HepG2 (cell line): ENCODE data around the gene EEF1AKMT4. TPM values are rescaled to one million over a fixed set of nuclear protein-coding genes. Genes with fewer than 3 reads are reported as not detected.

Experiments
- ARNT2 ChIP-seq: sonication (generic); formaldehyde crosslinking; IDR thresholded peaks from 2 replicates; pipeline ENCODE4 v1.8.0; 2022; ENCODE audit warnings: mild to moderate bottlenecking, low read depth, missing genetic modification reagents, moderate library complexity
- EEA1 ChIP-seq: sonication (generic); formaldehyde crosslinking; IDR thresholded peaks from 2 replicates; pipeline ENCODE4 v1.5.1; 2020; ENCODE audit warnings: mild to moderate bottlenecking, missing genetic modification reagents, borderline replicate concordance
- EP300 ChIP-seq, 3 experiments: sonication (generic) in 1 of 3; formaldehyde crosslinking in 1 of 3; IDR thresholded peaks; 2 replicates each; pipeline versions ENCODE4 v1.5.1 to v1.6.1; 2011 to 2020; ENCODE audit warnings: low read depth in 2 of 3, low read length in 2 of 3, borderline replicate concordance in 1 of 3, improper control_type of control experiment in 1 of 3, mild to moderate bottlenecking in 1 of 3, missing genetic modification reagents in 1 of 3, moderate library complexity in 1 of 3
- GTF2F1 ChIP-seq: fragments of 150-350 bp; IDR thresholded peaks from 2 replicates; pipeline ENCODE4 v1.6.1; 2014; ENCODE audit warnings: low read length
- HNF4G ChIP-seq, 2 experiments: sonication (generic) in 1 of 2; formaldehyde crosslinking in 1 of 2; IDR thresholded peaks; 2 replicates each; pipeline versions ENCODE4 v1.4.0 to v1.6.1; 2011 to 2020; ENCODE audit warnings: borderline replicate concordance in 2 of 2, low read depth in 2 of 2, mild to moderate bottlenecking in 2 of 2, low read length in 1 of 2, missing genetic modification reagents in 1 of 2, moderate library complexity in 1 of 2
- HNRNPH1 ChIP-seq: fragments of 200-400 bp; formaldehyde crosslinking; optimal IDR thresholded peaks from 2 replicates; pipeline ENCODE3; 2017; ENCODE audit warnings: mild to moderate bottlenecking, low read depth, low read length
- HOXA3 ChIP-seq: sonication (generic); formaldehyde crosslinking; IDR thresholded peaks from 2 replicates; pipeline ENCODE4 v1.5.0; 2020; ENCODE audit warnings: missing genetic modification reagents
- NAIF1 ChIP-seq: sonication (generic); formaldehyde crosslinking; IDR thresholded peaks from 2 replicates; pipeline ENCODE4 v1.5.0; 2020; ENCODE audit warnings: mild to moderate bottlenecking, missing genetic modification reagents, borderline replicate concordance
- NR2F6 ChIP-seq, 2 experiments: IDR thresholded peaks; 2 replicates each; pipeline ENCODE4 v1.6.1; 2016; ENCODE audit warnings: antibody characterized with exemption in 1 of 2, mild to moderate bottlenecking in 1 of 2
- PHF5A ChIP-seq: IDR thresholded peaks from one replicate; pipeline ENCODE4 v1.6.1; 2018; ENCODE audit warnings: low read depth, missing genetic modification reagents; ENCODE audit not compliant: unreplicated experiment
- PRPF4 ChIP-seq: fragments of 200-400 bp; formaldehyde crosslinking; IDR thresholded peaks from 2 replicates; pipeline ENCODE4 v1.6.1; 2016; ENCODE audit warnings: low read length, low read depth; ENCODE audit not compliant: poor library complexity, severe bottlenecking
- ZBTB8A ChIP-seq: sonication (generic); formaldehyde crosslinking; IDR thresholded peaks from 2 replicates; pipeline ENCODE4 v1.4.0; 2020; ENCODE audit warnings: mild to moderate bottlenecking, low read depth, missing genetic modification reagents, borderline replicate concordance
- ZFP41 ChIP-seq: sonication (generic); formaldehyde crosslinking; IDR thresholded peaks from 2 replicates; pipeline ENCODE4 v1.4.0; 2020; ENCODE audit warnings: mild to moderate bottlenecking, missing genetic modification reagents, borderline replicate concordance
- ZNF749 ChIP-seq: sonication (generic); formaldehyde crosslinking; IDR thresholded peaks from 2 replicates; pipeline ENCODE4 v1.8.0; 2022; ENCODE audit warnings: mild to moderate bottlenecking, missing genetic modification reagents, moderate library complexity, borderline replicate concordance
- polyA plus RNA-seq, 8 experiments: library from polyadenylated mRNA; depleted of rRNA in 3 of 8; stranded (reverse) in 7 of 8; unstranded in 1 of 8; fragments of >200 nt; fragmentation: Illumina TruSeq in 4 of 8; extraction: Trizol in 4 of 8; gene quantifications; 2 replicates each; pipeline versions ENCODE4 v1.2.1 to v1.2.3, GENCODE V29; 2011 to 2016; ENCODE audit warnings: low read depth in 4 of 8, missing spikeins in 1 of 8, mixed read lengths in 1 of 8; ENCODE audit not compliant: insufficient read depth in 1 of 8
- total RNA-seq, 5 experiments: library from RNA; depleted of rRNA; stranded (reverse); fragments of >200 nt; fragmentation: Illumina TruSeq; extraction: Trizol; gene quantifications; 2 replicates each; pipeline ENCODE4 v1.2.3, GENCODE V29; 2016; ENCODE audit warnings: low read depth in 1 of 5
- TF ChIP-seq, protein P1 (sequence below): sonication (generic); formaldehyde crosslinking; IDR thresholded peaks from 2 replicates; pipeline ENCODE4 v1.4.0; 2020; ENCODE audit warnings: missing genetic modification reagents; ENCODE audit errors: not compliant biosample characterization
- TF ChIP-seq, protein P2 (sequence below): sonication (generic); formaldehyde crosslinking; IDR thresholded peaks from 2 replicates; pipeline ENCODE4 v1.4.0; 2020; ENCODE audit warnings: missing genetic modification reagents, borderline replicate concordance
- TF ChIP-seq, protein P3 (sequence below): IDR thresholded peaks from 2 replicates; pipeline ENCODE4 v1.6.1; 2016
- TF ChIP-seq, protein P4 (sequence below): IDR thresholded peaks from 2 replicates; pipeline ENCODE4 v1.6.1; 2016; ENCODE audit warnings: low read depth, control low read depth
- TF ChIP-seq, protein P5 (sequence below): IDR thresholded peaks from 2 replicates; pipeline ENCODE4 v1.6.1; 2016; ENCODE audit warnings: missing biosample characterization, missing genetic modification reagents, low read depth

The EEF1AKMT4 gene
- total and polyA plus RNA-seq, 2 of the 13 experiments (the other 11 are each of a cell fraction or from before 2014, with no cell fraction given) = 13.1 to 15.8 TPM

DNA sequence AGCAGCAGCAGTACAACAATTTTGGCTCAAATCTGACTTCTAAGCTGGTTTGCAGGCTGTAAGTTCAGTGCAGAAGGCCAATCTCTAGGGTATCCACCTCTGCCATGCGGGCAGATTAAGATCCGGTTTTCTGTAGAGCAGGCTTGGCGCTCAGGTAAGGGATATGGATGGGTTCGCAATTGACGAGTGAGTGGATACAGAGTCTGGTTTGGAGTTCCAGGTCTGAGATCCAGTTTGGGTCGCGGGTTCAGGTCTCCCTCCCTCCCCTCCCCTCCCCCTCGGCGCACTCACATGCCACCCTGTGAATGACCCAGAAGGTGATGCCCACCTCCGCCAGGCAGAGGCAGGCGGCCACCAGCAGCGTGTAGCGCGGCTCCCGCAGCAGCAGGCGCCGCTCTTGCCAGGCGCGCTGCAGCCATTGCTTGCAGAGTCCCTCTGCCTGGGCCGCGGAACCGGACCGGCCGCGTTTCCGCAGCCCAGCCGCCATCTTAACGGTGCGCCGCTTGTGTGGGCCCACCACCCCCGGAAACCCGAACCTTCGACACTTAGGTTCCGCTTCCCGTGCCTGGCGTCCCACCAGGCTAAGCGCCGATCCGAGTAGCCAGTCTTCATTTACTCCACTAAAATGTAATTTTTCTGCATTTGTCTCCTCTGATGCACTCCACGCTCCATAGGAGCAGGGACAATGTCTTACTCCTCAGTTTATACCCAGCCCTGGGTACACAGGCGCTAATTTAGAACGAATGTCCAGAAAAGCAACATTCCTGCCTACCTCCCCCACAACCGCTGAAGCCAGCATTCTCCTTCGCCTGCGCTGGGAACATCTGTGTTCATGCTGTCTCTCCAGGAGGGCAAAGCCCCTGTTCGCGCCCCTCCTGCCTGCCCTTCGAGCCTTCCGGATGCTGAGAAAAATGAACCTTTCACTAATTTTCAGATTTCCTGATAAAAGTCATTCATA lies 739 bp upstream of the EEF1AKMT4 start, which contains the start of gene ALG3 (continued):
- TF ChIP-seq, protein P1, sequence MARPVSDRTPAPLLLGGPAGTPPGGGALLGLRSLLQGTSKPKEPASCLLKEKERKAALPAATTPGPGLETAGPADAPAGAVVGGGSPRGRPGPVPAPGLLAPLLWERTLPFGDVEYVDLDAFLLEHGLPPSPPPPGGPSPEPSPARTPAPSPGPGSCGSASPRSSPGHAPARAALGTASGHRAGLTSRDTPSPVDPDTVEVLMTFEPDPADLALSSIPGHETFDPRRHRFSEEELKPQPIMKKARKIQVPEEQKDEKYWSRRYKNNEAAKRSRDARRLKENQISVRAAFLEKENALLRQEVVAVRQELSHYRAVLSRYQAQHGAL (CRISPR knock-in tag) = peak; percentile 84
- TF ChIP-seq PRPF4 (no peak), PHF5A (no peak), EP300 (IDR thresholded peaks at IDR 0.05; ENCODE audit: low read depth in 2 of 2, low read length in 2 of 2) (peak; percentile 27 to 40; a peak in 2 of 4 replicates), EP300 (CRISPR knock-in tag; IDR thresholded peaks at IDR 0.05; ENCODE audit: borderline replicate concordance) (peak; percentile 54; the same call in 1 of the 2 replicates), NAIF1 (CRISPR knock-in tag) (peak; percentile 57), ARNT2 (peak; percentile 87; the same call in 1 of the 2 replicates), EEA1 (CRISPR knock-in tag) (peak; percentile 89; the same call in 1 of the 2 replicates), ZNF749 (CRISPR knock-in tag) (peak; percentile 46; the same call in 1 of the 2 replicates), ZFP41 (no peak), HNRNPH1 (no peak), NR2F6 (IDR thresholded peaks at IDR 0.05) (no peak; the same call in 1 of the 2 replicates), NR2F6 (CRISPR knock-in tag; IDR thresholded peaks at IDR 0.05) (0 out of 2 replicates have a peak, but pooled peaks have one; percentile 15), HOXA3 (CRISPR knock-in tag) (peak; percentile 97), GTF2F1 (no peak), HNF4G (IDR thresholded peaks at IDR 0.05; ENCODE audit: borderline replicate concordance, low read depth, low read length) (no peak; the same call in 1 of the 2 replicates), HNF4G (CRISPR knock-in tag; IDR thresholded peaks at IDR 0.05; ENCODE audit: borderline replicate concordance, low read depth) (no peak), ZBTB8A (no peak)
- TF ChIP-seq, protein P2, sequence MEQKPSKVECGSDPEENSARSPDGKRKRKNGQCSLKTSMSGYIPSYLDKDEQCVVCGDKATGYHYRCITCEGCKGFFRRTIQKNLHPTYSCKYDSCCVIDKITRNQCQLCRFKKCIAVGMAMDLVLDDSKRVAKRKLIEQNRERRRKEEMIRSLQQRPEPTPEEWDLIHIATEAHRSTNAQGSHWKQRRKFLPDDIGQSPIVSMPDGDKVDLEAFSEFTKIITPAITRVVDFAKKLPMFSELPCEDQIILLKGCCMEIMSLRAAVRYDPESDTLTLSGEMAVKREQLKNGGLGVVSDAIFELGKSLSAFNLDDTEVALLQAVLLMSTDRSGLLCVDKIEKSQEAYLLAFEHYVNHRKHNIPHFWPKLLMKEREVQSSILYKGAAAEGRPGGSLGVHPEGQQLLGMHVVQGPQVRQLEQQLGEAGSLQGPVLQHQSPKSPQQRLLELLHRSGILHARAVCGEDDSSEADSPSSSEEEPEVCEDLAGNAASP = peak; percentile 49
- TF ChIP-seq, protein P3, sequence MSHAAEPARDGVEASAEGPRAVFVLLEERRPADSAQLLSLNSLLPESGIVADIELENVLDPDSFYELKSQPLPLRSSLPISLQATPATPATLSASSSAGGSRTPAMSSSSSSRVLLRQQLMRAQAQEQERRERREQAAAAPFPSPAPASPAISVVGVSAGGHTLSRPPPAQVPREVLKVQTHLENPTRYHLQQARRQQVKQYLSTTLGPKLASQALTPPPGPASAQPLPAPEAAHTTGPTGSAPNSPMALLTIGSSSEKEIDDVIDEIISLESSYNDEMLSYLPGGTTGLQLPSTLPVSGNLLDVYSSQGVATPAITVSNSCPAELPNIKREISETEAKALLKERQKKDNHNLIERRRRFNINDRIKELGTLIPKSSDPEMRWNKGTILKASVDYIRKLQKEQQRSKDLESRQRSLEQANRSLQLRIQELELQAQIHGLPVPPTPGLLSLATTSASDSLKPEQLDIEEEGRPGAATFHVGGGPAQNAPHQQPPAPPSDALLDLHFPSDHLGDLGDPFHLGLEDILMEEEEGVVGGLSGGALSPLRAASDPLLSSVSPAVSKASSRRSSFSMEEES (CRISPR knock-in tag) = peak; percentile 58; the same call in 1 of the 2 replicates
- TF ChIP-seq, protein P4, sequence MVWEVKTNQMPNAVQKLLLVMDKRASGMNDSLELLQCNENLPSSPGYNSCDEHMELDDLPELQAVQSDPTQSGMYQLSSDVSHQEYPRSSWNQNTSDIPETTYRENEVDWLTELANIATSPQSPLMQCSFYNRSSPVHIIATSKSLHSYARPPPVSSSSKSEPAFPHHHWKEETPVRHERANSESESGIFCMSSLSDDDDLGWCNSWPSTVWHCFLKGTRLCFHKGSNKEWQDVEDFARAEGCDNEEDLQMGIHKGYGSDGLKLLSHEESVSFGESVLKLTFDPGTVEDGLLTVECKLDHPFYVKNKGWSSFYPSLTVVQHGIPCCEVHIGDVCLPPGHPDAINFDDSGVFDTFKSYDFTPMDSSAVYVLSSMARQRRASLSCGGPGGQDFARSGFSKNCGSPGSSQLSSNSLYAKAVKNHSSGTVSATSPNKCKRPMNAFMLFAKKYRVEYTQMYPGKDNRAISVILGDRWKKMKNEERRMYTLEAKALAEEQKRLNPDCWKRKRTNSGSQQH (CRISPR knock-in tag) = peak; percentile 78
- TF ChIP-seq, protein P5, sequence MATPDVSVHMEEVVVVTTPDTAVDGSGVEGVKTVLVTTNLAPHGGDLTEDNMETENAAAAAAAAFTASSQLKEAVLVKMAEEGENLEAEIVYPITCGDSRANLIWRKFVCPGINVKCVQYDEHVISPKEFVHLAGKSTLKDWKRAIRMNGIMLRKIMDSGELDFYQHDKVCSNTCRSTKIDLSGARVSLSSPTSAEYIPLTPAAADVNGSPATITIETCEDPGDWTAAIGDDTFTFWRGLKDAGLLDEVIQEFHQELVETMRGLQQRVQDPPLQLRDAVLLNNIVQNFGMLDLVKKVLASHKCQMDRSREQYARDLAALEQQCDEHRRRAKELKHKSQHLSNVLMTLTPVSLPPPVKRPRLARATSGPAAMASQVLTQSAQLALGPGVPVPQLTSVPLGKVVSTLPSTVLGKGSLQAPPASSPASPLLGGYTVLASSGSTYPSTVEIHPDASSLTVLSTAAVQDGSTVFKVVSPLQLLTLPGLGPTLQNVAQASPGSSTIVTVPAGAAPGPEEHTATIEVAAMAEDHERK (CRISPR knock-in tag) = no peak
